GM12891 (cell line): ENCODE measurements around the gene EPB41L3.

Experiments used
- PAX5 ChIP-seq: IDR thresholded peaks from 2 replicates; pipeline ENCODE4 v1.6.1; 2011; ENCODE audit warnings: low read length, moderate library complexity, mild to moderate bottlenecking; ENCODE audit not compliant: insufficient read depth, severe bottlenecking
- POLR2A ChIP-seq: IDR thresholded peaks from 2 replicates; pipeline ENCODE4 v1.6.1; 2011; ENCODE audit warnings: low read depth, low read length, control low read depth
- POLR2AphosphoS5 ChIP-seq: IDR thresholded peaks from 2 replicates; pipeline ENCODE4 v1.6.1; 2011; ENCODE audit warnings: low read depth, low read length, control low read depth
- SPI1 ChIP-seq: IDR thresholded peaks from 2 replicates; pipeline ENCODE4 v1.6.1; 2011; ENCODE audit warnings: low read depth, low read length, control low read depth
- TAF1 ChIP-seq: IDR thresholded peaks from 2 replicates; pipeline ENCODE4 v1.6.1; 2011; ENCODE audit warnings: low read depth, low read length, control low read depth

- no peak for TF ChIP-seq POLR2AphosphoS5
- no peak for TF ChIP-seq POLR2A
- TF ChIP-seq TAF1: no peak
- TF ChIP-seq PAX5: no peak
- no peak for TF ChIP-seq SPI1
Measured at GRCh38 chr18:5420906-5421305, 122.9 kb downstream of the EPB41L3 start.
